Stomach (tissue), 9 donors: ENCODE results near the gene ARID5B. TPM values are rescaled to one million over a fixed set of nuclear protein-coding genes. Genes with fewer than 3 reads are reported as not detected.

Experiments
- DNase-seq, 2 donors: peaks; one replicate each; pipeline versions ENCODE4 v3.0.0 to v3.0.0-alpha.2; 2013 to 2019
- H3K27ac ChIP-seq, 5 donors: fragments of 200-600 bp in 4 of 5; sonication (generic) in 4 of 5; one replicate each; pipeline ENCODE4 v1.5.1; 2013 to 2019; ENCODE audit warnings: mild to moderate bottlenecking in 1 of 5, moderate library complexity in 1 of 5
- H3K27me3 ChIP-seq, 3 donors: fragments of 200-600 bp; sonication (generic); one replicate each; pipeline ENCODE4 v1.5.1; 2017 to 2019; ENCODE audit warnings: mixed run types in 1 of 3
- H3K36me3 ChIP-seq, 4 donors: fragments of 200-600 bp; sonication (generic); 1 replicate in 3 of 4; 2 replicates in 1 of 4; pipeline ENCODE4 v1.5.1; 2016 to 2019
- H3K4me1 ChIP-seq, 4 donors: fragments of 200-600 bp; sonication (generic); one replicate each; pipeline ENCODE4 v1.5.1; 2016 to 2019
- H3K4me3 ChIP-seq, 4 donors: fragments of 200-600 bp; sonication (generic) in 3 of 4; one replicate each; pipeline ENCODE4 v1.5.1; 2016 to 2019; ENCODE audit warnings: mild to moderate bottlenecking in 1 of 4
- H3K9me3 ChIP-seq, 4 donors: fragments of 200-600 bp; sonication (generic); one replicate each; pipeline ENCODE4 v1.5.1; 2016 to 2019
- EP300 ChIP-seq: sonication (generic); formaldehyde crosslinking; IDR thresholded peaks from one replicate; pipeline ENCODE4 v1.6.1; 2017; ENCODE audit warnings: antibody characterized with exemption
- POLR2A ChIP-seq, 4 donors: fragments of 450-650 bp; IDR thresholded peaks; one replicate each; pipeline ENCODE4 v1.6.1; 2016; ENCODE audit warnings: antibody characterized with exemption in 4 of 4, control low read depth in 2 of 4, mild to moderate bottlenecking in 1 of 4, moderate library complexity in 1 of 4
- POLR2AphosphoS5 ChIP-seq, 3 donors: sonication (generic); formaldehyde crosslinking; IDR thresholded peaks; one replicate each; pipeline ENCODE4 v1.6.1; 2016; ENCODE audit warnings: antibody characterized with exemption in 3 of 3
- WGBS, 5 donors: extraction: QIAGEN DNeasy Blood & Tissue Kit in 3 of 5; methylation state at CpG; one replicate each; pipeline versions ENCODE4 v1.1.5 to v1.1.7; 2013 to 2018; 5-methylcytosine and 5-hydroxymethylcytosine counted together
- intact Hi-C: fragments of 100-400 bp; cut with DNase I; formaldehyde crosslinking; loops from one replicate; pipeline ENCODE4 v1.15.1; 2023; ENCODE audit warnings: low total_unique reads
- polyA plus RNA-seq, 3 donors: library from polyadenylated mRNA; stranded (reverse); fragments of 200-250 nt; gene quantifications; one replicate each; pipeline ENCODE4 v1.2.3, GENCODE V29; 2013
- total RNA-seq, 5 donors: library from RNA; depleted of rRNA; stranded (reverse); fragments of >200 nt; gene quantifications; one replicate each; pipeline versions ENCODE4 v1.1.0 to v1.2.3, GENCODE V29; 2014 to 2016
- TF ChIP-seq, protein P1 (sequence below), 7 experiments: fragments of 450-650 bp in 4 of 7; fragments of 200-600 bp in 3 of 7; sonication (generic) in 3 of 7; IDR thresholded peaks; one replicate each; pipeline ENCODE4 v1.5.1; 2016 to 2019; ENCODE audit warnings: antibody characterized with exemption in 7 of 7, control low read depth in 2 of 7, mild to moderate bottlenecking in 1 of 7
- donor health status: healthy with polysubstance abuse.
- donor health status: Bipolar disorder and iron deficiency.
- donor health status: healthy.

The ARID5B gene
- total and polyA plus RNA-seq, 8 donors, result 5.4 to 64.2 (median 11.9) TPM

- no peaks in the 10 kb centered on the region for H3K27me3 ChIP-seq
- no peak overlapping the region for H3K4me3 ChIP-seq
- peak overlapping the region in 2 of 5 donors; percentile 29 to 76 for H3K27ac ChIP-seq
- TF ChIP-seq POLR2AphosphoS5 (IDR thresholded peaks at IDR 0.05), result no peak
- TF ChIP-seq, protein P1, sequence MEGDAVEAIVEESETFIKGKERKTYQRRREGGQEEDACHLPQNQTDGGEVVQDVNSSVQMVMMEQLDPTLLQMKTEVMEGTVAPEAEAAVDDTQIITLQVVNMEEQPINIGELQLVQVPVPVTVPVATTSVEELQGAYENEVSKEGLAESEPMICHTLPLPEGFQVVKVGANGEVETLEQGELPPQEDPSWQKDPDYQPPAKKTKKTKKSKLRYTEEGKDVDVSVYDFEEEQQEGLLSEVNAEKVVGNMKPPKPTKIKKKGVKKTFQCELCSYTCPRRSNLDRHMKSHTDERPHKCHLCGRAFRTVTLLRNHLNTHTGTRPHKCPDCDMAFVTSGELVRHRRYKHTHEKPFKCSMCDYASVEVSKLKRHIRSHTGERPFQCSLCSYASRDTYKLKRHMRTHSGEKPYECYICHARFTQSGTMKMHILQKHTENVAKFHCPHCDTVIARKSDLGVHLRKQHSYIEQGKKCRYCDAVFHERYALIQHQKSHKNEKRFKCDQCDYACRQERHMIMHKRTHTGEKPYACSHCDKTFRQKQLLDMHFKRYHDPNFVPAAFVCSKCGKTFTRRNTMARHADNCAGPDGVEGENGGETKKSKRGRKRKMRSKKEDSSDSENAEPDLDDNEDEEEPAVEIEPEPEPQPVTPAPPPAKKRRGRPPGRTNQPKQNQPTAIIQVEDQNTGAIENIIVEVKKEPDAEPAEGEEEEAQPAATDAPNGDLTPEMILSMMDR (IDR thresholded peaks at IDR 0.05), result no peak
- TF ChIP-seq EP300, result no peak
- TF ChIP-seq POLR2A (IDR thresholded peaks at IDR 0.05), result no peak
- H3K36me3 ChIP-seq, result no peaks in the 10 kb centered on the region
- WGBS, 5 donors, result 52 to 66% (median 58%) methylated on average over 1 of the region's 1 CpG
- H3K9me3 ChIP-seq, result no peaks in the 10 kb centered on the region
- no peak for DNase-seq
- H3K4me1 ChIP-seq, result peaks cover 22 to 80% (median 49%) of the 10 kb centered on the region in 4 donors
- intact Hi-C loops, result loop anchor here (5.0 kb wide), 1 partner anchor 207 kb away; no protein-coding TSS in a partner anchor
Observed at GRCh38 chr10:62039954-62040353, 138.5 kb downstream of the ARID5B start.

DNA sequence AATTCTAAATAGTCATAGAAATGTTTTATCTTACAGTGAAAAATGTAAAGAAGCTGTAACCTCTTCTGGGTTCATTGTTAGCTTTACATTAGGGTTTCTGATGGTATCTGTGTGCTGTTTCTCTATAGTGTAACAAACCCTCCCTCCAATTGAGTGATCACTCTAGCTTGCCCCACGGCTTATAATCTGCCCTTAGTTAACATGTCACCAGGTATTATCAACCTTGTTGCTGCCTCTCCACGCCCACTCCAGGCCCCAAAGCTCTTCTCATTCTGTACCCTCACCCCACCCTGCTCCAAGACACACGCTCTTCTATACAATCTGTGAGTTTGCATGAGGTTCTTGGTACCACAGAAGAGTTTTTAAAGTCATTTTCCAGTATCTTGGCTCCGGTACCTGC lies 139.4 kb downstream of the ARID5B start:
- no peaks in the 10 kb centered on the region for H3K27me3 ChIP-seq
- H3K4me1 ChIP-seq, result peaks cover 28 to 84% (median 51%) of the 10 kb centered on the region in 4 donors
- H3K9me3 ChIP-seq, result no peaks in the 10 kb centered on the region
- no peak for DNase-seq
- intact Hi-C loops, result no loop called here
- TF ChIP-seq, protein P1 (IDR thresholded peaks at IDR 0.05), result no peak
- TF ChIP-seq POLR2A (IDR thresholded peaks at IDR 0.05) (no peak), POLR2AphosphoS5 (IDR thresholded peaks at IDR 0.05) (no peak), EP300 (no peak)
- no peak overlapping the region for H3K4me3 ChIP-seq
- H3K36me3 ChIP-seq, result no peaks in the 10 kb centered on the region
- H3K27ac ChIP-seq, result peak overlapping the region in 1 of 5 donors; percentile 44
- 58 to 79% (median 67%) methylated on average over 4 of the region's 4 CpGs for WGBS, 5 donors

DNA sequence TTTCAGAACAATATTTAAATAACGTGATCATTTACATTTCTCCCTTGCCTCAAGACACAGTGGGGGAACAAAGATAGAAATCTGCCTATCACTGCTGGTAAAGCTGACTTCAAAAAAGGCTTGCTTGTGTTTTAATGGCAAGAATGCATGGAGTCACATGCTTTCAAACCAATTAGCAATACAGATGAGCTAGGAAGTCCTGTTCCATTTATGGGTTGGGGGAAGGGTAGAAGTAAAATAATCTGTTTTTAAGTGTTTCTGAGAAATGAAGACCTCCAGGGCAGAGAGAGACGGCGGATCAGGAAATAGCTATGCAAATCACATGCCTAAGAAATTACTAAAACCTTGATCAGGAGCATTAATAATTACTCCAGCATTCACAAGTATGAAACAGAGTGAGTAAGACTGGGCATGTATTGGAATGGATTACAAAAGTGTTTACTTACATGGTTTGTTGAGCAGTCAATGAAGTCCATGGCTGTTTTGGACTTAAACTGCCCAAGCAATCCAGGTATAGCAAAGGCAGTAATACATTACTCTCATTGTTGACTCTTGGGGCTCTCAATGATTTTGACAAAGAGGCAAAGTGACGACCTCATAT lies 142.0 kb downstream of the ARID5B start:
- H3K36me3 ChIP-seq, result no peaks in the 10 kb centered on the region
- DNase-seq, result no peak
- H3K27ac ChIP-seq, result peak overlapping the region in 3 of 5 donors; percentile 1 to 90 (median 89)
- WGBS, 5 donors, result 34 to 58% (median 47%) methylated on average over 4 of the region's 4 CpGs
- H3K4me1 ChIP-seq, result peaks cover 37 to 84% (median 53%) of the 10 kb centered on the region in 4 donors
- intact Hi-C loops, result no loop called here
- no peak for TF ChIP-seq EP300
- H3K4me3 ChIP-seq, result no peak overlapping the region
- no peaks in the 10 kb centered on the region for H3K27me3 ChIP-seq
- no peaks in the 10 kb centered on the region for H3K9me3 ChIP-seq

- Histone ChIP-seq H3K4me3 (no peak overlapping the region), H3K27ac (peak overlapping the region in 3 of 5 donors; percentile 89 to 92 (median 90)), H3K27me3 (no peaks in the 10 kb centered on the region), H3K4me1 (peaks cover 28 to 84% (median 52%) of the 10 kb centered on the region in 4 donors), H3K9me3 (no peaks in the 10 kb centered on the region), H3K36me3 (no peaks in the 10 kb centered on the region)
- intact Hi-C loops, result no loop called here
- TF ChIP-seq POLR2A (IDR thresholded peaks at IDR 0.05) (no peak), POLR2AphosphoS5 (IDR thresholded peaks at IDR 0.05) (no peak), EP300 (no peak)
- TF ChIP-seq, protein P1 (IDR thresholded peaks at IDR 0.05), result no peak
- WGBS, 5 donors, result 85 to 95% (median 88%) methylated on average over 5 of the region's 5 CpGs
- no peak for DNase-seq
Observed at GRCh38 chr10:62044566-62044965, 143.1 kb downstream of the ARID5B start.
